ENCODE measurements around the gene KLF6. TPM values are rescaled to one million over a fixed set of nuclear protein-coding genes. Genes with fewer than 3 reads are reported as not detected.

Gene KLF6
- total RNA-seq, 2 experiments from 2014 or later = 19.2 to 43.0 TPM

GRCh38 chr10:3803295-3803926 lies 18.4 kb upstream of the KLF6 start:
- H3K9me3 ChIP-seq (ENCODE audit: low read length) = 0 out of 2 replicates have a peak, but pooled peaks cover under 1% of the 10 kb centered on the region
- DNase-seq (ENCODE audit: low spot score) = no peak
- peaks cover 58% of the 10 kb centered on the region for H3K4me1 ChIP-seq (ENCODE audit: insufficient read depth, low read length, poor library complexity, severe bottlenecking)
- H3K4me3 ChIP-seq (ENCODE audit: low read depth, low read length, poor library complexity, severe bottlenecking) = peak overlapping the region; percentile 61
- TF ChIP-seq, protein P1, sequence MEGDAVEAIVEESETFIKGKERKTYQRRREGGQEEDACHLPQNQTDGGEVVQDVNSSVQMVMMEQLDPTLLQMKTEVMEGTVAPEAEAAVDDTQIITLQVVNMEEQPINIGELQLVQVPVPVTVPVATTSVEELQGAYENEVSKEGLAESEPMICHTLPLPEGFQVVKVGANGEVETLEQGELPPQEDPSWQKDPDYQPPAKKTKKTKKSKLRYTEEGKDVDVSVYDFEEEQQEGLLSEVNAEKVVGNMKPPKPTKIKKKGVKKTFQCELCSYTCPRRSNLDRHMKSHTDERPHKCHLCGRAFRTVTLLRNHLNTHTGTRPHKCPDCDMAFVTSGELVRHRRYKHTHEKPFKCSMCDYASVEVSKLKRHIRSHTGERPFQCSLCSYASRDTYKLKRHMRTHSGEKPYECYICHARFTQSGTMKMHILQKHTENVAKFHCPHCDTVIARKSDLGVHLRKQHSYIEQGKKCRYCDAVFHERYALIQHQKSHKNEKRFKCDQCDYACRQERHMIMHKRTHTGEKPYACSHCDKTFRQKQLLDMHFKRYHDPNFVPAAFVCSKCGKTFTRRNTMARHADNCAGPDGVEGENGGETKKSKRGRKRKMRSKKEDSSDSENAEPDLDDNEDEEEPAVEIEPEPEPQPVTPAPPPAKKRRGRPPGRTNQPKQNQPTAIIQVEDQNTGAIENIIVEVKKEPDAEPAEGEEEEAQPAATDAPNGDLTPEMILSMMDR (conservative IDR thresholded peaks at IDR 0.05; ENCODE audit: low read length) = no peak
- no peak for TF ChIP-seq EZH2phosphoT487 (IDR thresholded peaks at IDR 0.05; ENCODE audit: borderline replicate concordance, low read depth, low read length)
- H3K27ac ChIP-seq (ENCODE audit: low read depth, low read length, poor library complexity, severe bottlenecking) = peak overlapping the region; percentile 98
- no peaks in the 10 kb centered on the region for H4K20me1 ChIP-seq (ENCODE audit: insufficient read depth, low read length)
- H3K36me3 ChIP-seq (ENCODE audit: insufficient read depth, low read length) = no peaks in the 10 kb centered on the region
- intact Hi-C loops (cut with micrococcal nuclease; ENCODE audit: unreplicated experiment) = no loop called here
- POLR2A ChIA-PET = interaction anchor here (0.7 kb wide), 1 partner anchor 47 kb away, joined by 3 read pairs; no protein-coding TSS in a partner anchor
- no peaks in the 10 kb centered on the region for H3K79me2 ChIP-seq (ENCODE audit: insufficient read depth, low read depth, low read length)
- CTCF ChIA-PET (ENCODE audit: unreplicated experiment) = no interaction called here
- H2AFZ ChIP-seq (ENCODE audit: low read length) = peak overlapping the region; percentile 98
- BruUV-seq (replicated peaks) = no TSS peak
- peak overlapping the region; percentile 94 for H3K4me2 ChIP-seq (ENCODE audit: low read length)
- H3K9me2 ChIP-seq (ENCODE audit: insufficient read depth, low read length) = no peaks in the 10 kb centered on the region

GRCh38 chr10:3802526-3803265 lies 17.7 kb upstream of the KLF6 start:
- no TSS peak for BruUV-seq (replicated peaks)
- Histone ChIP-seq H3K4me2 (ENCODE audit: low read length) (no peak overlapping the region), H3K79me2 (ENCODE audit: insufficient read depth, low read depth, low read length) (no peaks in the 10 kb centered on the region), H2AFZ (ENCODE audit: low read length) (peak overlapping the region; percentile 98; the same call in 1 of the 2 replicates), H3K9me3 (ENCODE audit: low read length) (0 out of 2 replicates have a peak, but pooled peaks cover 4% of the 10 kb centered on the region), H3K4me3 (ENCODE audit: low read depth, low read length, poor library complexity, severe bottlenecking) (no peak overlapping the region), H3K9me2 (ENCODE audit: insufficient read depth, low read length) (no peaks in the 10 kb centered on the region), H4K20me1 (ENCODE audit: insufficient read depth, low read length) (no peaks in the 10 kb centered on the region), H3K27ac (ENCODE audit: low read depth, low read length, poor library complexity, severe bottlenecking) (no peak overlapping the region), H3K36me3 (ENCODE audit: insufficient read depth, low read length) (no peaks in the 10 kb centered on the region), H3K4me1 (ENCODE audit: insufficient read depth, low read length, poor library complexity, severe bottlenecking) (peaks cover 50% of the 10 kb centered on the region)
- POLR2A ChIA-PET = interaction anchor here (0.7 kb wide), 1 partner anchor 48 kb away, joined by 3 read pairs; no protein-coding TSS in a partner anchor
- CTCF ChIA-PET (ENCODE audit: unreplicated experiment) = no interaction called here
- no peak for TF ChIP-seq EZH2phosphoT487 (IDR thresholded peaks at IDR 0.05; ENCODE audit: borderline replicate concordance, low read depth, low read length)
- TF ChIP-seq, protein P1 (conservative IDR thresholded peaks at IDR 0.05; ENCODE audit: low read length) = no peak
- intact Hi-C loops (cut with micrococcal nuclease; ENCODE audit: unreplicated experiment) = no loop called here
- DNase-seq (ENCODE audit: low spot score) = no peak
